ENCODE results near the gene PFKFB3. TPM values are rescaled to one million over a fixed set of nuclear protein-coding genes. Genes with fewer than 3 reads are reported as not detected.

PFKFB3 gene
- total and polyA plus RNA-seq, 2 of the 4 experiments (the other 2 are of a cell fraction) = 34.1 to 45.5 TPM

GRCh38 chr10:6225263-6225814, 22.6 kb downstream of the PFKFB3 start:
- H3K4me3 ChIP-seq (ENCODE audit: insufficient read depth, low read depth, low read length) = no peak overlapping the region
- WGBS, 2 experiments (ENCODE audit: extremely low coverage in 2 of 2, insufficient read length in 1 of 2) = 100% methylated on average over 2 of the region's 15 CpGs; no CpG with 5 or more reads in 1 of the 2 experiments
- ChIA-PET POLR2A (ENCODE audit: unreplicated experiment) (no interaction called here), CTCF (no interaction called here)
- no peaks in the 10 kb centered on the region for H3K9me3 ChIP-seq (ENCODE audit: control insufficient read depth, insufficient read depth, low read length)
- no peak overlapping the region for H2AK5ac ChIP-seq (ENCODE audit: low read depth, low read length)
- H2BK15ac ChIP-seq (ENCODE audit: low read depth, low read length) = no peak overlapping the region
- dilution Hi-C loops (cut with HindIII; ENCODE audit: low sequenced_read_pairs, unreplicated experiment) (no loop called here), intact Hi-C loops (cut with micrococcal nuclease) (no loop called here), in situ Hi-C loops (cut with MboI; ENCODE audit: low sequenced_read_pairs) (loop anchor here (10.0 to 25.0 kb wide), 2 partner anchors 169 to 512 kb away; no protein-coding TSS in a partner anchor)
- H3K36me3 ChIP-seq (ENCODE audit: control insufficient read depth, insufficient read depth, low read length) = peaks cover 96% of the 10 kb centered on the region
- H3K56ac ChIP-seq (ENCODE audit: extremely low read depth, insufficient read depth, low read length) = no peak overlapping the region
- H3K4ac ChIP-seq (ENCODE audit: low read depth, low read length) = no peak overlapping the region
- H4K91ac ChIP-seq (ENCODE audit: insufficient read depth, low read depth, low read length) = no peak overlapping the region
- H2AK9ac ChIP-seq (replicated peaks; ENCODE audit: low read depth, low read length, poor library complexity) = no peak overlapping the region
- no peak overlapping the region for H3K23ac ChIP-seq (ENCODE audit: low read depth, low read length)
- H3K9me1 ChIP-seq (ENCODE audit: insufficient read depth, low read length) = peaks cover 7% of the 10 kb centered on the region; the same call in 1 of the 2 replicates
- H3K79me1 ChIP-seq (ENCODE audit: low read depth in 1 of 2, low read length in 2 of 2) = peaks cover 34 to 81% of the 10 kb centered on the region in 2 experiments
- no TSS peak for BruUV-seq (replicated peaks)
- ATAC-seq (ENCODE audit: low read depth) (no peak), DNase-seq (no peak)
- no peak overlapping the region for H3K27ac ChIP-seq (ENCODE audit: insufficient read depth, low read length)
- no peak overlapping the region for H4K8ac ChIP-seq (ENCODE audit: low read depth in 2 of 2, low read length in 2 of 2)
- H2BK5ac ChIP-seq (ENCODE audit: low read depth, low read length, poor library complexity, severe bottlenecking) = no peak overlapping the region
- TF ChIP-seq, protein P1, sequence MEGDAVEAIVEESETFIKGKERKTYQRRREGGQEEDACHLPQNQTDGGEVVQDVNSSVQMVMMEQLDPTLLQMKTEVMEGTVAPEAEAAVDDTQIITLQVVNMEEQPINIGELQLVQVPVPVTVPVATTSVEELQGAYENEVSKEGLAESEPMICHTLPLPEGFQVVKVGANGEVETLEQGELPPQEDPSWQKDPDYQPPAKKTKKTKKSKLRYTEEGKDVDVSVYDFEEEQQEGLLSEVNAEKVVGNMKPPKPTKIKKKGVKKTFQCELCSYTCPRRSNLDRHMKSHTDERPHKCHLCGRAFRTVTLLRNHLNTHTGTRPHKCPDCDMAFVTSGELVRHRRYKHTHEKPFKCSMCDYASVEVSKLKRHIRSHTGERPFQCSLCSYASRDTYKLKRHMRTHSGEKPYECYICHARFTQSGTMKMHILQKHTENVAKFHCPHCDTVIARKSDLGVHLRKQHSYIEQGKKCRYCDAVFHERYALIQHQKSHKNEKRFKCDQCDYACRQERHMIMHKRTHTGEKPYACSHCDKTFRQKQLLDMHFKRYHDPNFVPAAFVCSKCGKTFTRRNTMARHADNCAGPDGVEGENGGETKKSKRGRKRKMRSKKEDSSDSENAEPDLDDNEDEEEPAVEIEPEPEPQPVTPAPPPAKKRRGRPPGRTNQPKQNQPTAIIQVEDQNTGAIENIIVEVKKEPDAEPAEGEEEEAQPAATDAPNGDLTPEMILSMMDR (conservative IDR thresholded peaks at IDR 0.05; ENCODE audit: low read depth, low read length) = no peak
- TF ChIP-seq MAFK (IDR thresholded peaks at IDR 0.05; ENCODE audit: low read depth, low read length) (no peak), MAZ (IDR thresholded peaks at IDR 0.05; ENCODE audit: borderline replicate concordance, low read depth, low read length) (no peak), CEBPB (IDR thresholded peaks at IDR 0.05; ENCODE audit: low read depth, low read length) (no peak), MXI1 (IDR thresholded peaks at IDR 0.05; ENCODE audit: borderline replicate concordance, low read depth, low read length) (no peak), RFX5 (IDR thresholded peaks at IDR 0.05; ENCODE audit: low read depth, low read length) (no peak), RCOR1 (IDR thresholded peaks at IDR 0.05; ENCODE audit: insufficient replicate concordance, low read length) (no peak), BHLHE40 (IDR thresholded peaks at IDR 0.05; ENCODE audit: low read depth, low read length) (no peak), POLR2A (IDR thresholded peaks at IDR 0.05; ENCODE audit: low read depth, low read length) (no peak), RAD21 (IDR thresholded peaks at IDR 0.05; ENCODE audit: low read length) (no peak), CHD1 (IDR thresholded peaks at IDR 0.05; ENCODE audit: low read depth, low read length) (no peak), FOS (IDR thresholded peaks at IDR 0.05; ENCODE audit: low read depth, low read length) (no peak)
- TF ChIP-seq, protein P2, sequence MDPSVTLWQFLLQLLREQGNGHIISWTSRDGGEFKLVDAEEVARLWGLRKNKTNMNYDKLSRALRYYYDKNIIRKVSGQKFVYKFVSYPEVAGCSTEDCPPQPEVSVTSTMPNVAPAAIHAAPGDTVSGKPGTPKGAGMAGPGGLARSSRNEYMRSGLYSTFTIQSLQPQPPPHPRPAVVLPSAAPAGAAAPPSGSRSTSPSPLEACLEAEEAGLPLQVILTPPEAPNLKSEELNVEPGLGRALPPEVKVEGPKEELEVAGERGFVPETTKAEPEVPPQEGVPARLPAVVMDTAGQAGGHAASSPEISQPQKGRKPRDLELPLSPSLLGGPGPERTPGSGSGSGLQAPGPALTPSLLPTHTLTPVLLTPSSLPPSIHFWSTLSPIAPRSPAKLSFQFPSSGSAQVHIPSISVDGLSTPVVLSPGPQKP (IDR thresholded peaks at IDR 0.05; ENCODE audit: borderline replicate concordance, low read depth, low read length) = no peak
- TF ChIP-seq, protein P3, sequence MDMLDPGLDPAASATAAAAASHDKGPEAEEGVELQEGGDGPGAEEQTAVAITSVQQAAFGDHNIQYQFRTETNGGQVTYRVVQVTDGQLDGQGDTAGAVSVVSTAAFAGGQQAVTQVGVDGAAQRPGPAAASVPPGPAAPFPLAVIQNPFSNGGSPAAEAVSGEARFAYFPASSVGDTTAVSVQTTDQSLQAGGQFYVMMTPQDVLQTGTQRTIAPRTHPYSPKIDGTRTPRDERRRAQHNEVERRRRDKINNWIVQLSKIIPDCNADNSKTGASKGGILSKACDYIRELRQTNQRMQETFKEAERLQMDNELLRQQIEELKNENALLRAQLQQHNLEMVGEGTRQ (IDR thresholded peaks at IDR 0.05; ENCODE audit: low read depth, low read length) = no peak
- H2BK20ac ChIP-seq (ENCODE audit: low read depth, low read length) = no peak overlapping the region
- H3K4me1 ChIP-seq (ENCODE audit: control insufficient read depth, insufficient read depth, low read length) = peaks cover 4% of the 10 kb centered on the region; the same call in 1 of the 2 replicates
- H3K27me3 ChIP-seq (ENCODE audit: control insufficient read depth, insufficient read depth, low read length) = no peaks in the 10 kb centered on the region
- H3K18ac ChIP-seq (ENCODE audit: low read depth, low read length) = no peak overlapping the region
- H4K5ac ChIP-seq (ENCODE audit: low read depth, low read length) = no peak overlapping the region
- no peak overlapping the region for H3K4me2 ChIP-seq (ENCODE audit: low read depth, low read length)
- H2BK120ac ChIP-seq (ENCODE audit: low read depth, low read length) = no peak overlapping the region
- no peak overlapping the region for H3K9ac ChIP-seq (ENCODE audit: low read depth, low read length)
- H3K14ac ChIP-seq (replicated peaks; ENCODE audit: low read depth, low read length) = no peak overlapping the region
- peaks cover 41% of the 10 kb centered on the region for H4K20me1 ChIP-seq (ENCODE audit: insufficient read depth, low read length)
- no peak overlapping the region for H2AFZ ChIP-seq (replicated peaks; ENCODE audit: low read length, poor library complexity)
